GM13977 (cell line): Measurements from ENCODE around the gene FLYWCH1.

Source experiments
- DNase-seq: peaks from one replicate; pipeline ENCODE4 v3.0.0; 2012; ENCODE audit warnings: low spot score
- CTCF ChIP-seq: IDR thresholded peaks from 2 replicates; pipeline ENCODE4 v1.5.1; 2012; ENCODE audit warnings: mild to moderate bottlenecking, control low read depth; ENCODE audit not compliant: insufficient read depth; ENCODE audit errors: extremely low read depth, missing control alignments
- in situ Hi-C: fragments of 300-500 bp; cut with MboI; formaldehyde crosslinking; loops from one replicate; pipeline ENCODE4 v1.12.0; 2022; ENCODE audit warnings: low sequenced_read_pairs, low pct_unique_long_range_greater_than_20kb, mixed read lengths, inconsistent platforms; ENCODE audit not compliant: unreplicated experiment

The FLYWCH1 gene

GRCh38 chr16:2964475-2965336 lies 53.0 kb downstream of the FLYWCH1 start:
- in situ Hi-C loops: no loop called here
- no peak for TF ChIP-seq CTCF
- DNase-seq: peak; percentile 96

DNA sequence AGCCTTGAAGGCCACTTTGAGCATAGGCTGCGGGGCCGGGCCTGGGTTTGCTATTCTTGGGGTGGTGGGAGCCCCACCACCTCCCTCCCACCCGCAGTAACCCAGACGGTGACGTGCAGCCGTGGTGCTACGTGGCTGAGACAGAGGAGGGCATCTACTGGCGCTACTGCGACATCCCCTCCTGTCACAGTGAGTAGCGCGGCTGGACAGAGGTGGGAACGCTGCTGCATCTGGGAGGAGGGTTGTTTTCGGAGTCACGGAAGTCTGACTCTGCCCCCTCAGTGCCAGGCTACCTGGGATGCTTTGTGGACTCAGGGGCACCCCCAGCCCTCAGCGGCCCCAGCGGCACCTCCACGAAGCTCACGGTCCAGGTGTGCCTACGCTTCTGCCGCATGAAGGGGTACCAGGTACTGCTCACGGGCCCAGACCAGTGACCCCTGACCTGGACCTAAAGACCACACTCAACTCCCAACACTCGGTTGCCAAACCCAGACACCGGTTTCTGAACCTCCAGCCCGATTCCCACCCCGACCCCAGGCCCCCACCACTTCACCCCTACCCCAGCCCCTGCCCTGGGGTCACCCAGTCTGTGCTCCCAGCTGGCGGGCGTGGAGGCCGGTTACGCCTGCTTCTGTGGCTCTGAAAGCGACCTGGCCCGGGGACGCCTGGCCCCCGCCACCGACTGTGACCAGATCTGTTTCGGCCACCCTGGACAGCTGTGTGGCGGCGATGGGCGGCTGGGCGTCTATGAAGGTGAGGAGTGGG lies 54.5 kb downstream of the FLYWCH1 start:
- in situ Hi-C loops: no loop called here
- DNase-seq: no peak
- no peak for TF ChIP-seq CTCF

- in situ Hi-C loops: no loop called here
- DNase-seq: no peak
- TF ChIP-seq CTCF: no peak
Measured at GRCh38 chr16:2966808-2967191, 55.1 kb downstream of the FLYWCH1 start.

- no peak for DNase-seq
- no peak for TF ChIP-seq CTCF
- in situ Hi-C loops: no loop called here
Measured at GRCh38 chr16:2967211-2967631, 55.5 kb downstream of the FLYWCH1 start.

GRCh38 chr16:2967721-2968161 lies 56.0 kb downstream of the FLYWCH1 start:
- in situ Hi-C loops: no loop called here
- TF ChIP-seq CTCF: no peak
- DNase-seq: no peak

DNA sequence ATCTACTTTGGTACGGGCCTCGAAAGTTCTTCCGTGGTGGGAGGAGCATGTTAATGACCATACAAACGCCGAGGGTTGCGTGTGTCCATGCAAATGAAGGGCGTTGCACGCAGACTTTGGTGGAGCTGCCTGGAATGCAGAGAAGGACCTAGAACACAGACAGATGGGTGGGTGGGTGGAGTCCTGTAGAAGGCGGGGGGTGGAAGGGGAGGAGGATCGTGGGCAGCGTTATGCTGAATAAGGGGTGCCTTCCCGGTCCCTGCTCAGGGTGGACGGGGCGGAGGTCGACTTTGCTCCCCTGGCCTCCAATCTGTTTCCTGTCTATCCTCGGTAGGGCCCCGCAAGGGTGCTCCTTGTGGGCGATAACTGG lies 56.6 kb downstream of the FLYWCH1 start:
- in situ Hi-C loops: no loop called here
- DNase-seq: no peak
- TF ChIP-seq CTCF: no peak
